ES-I3 (cell line): Measurements from ENCODE around the gene A1BG.

Experiments
- H3K36me3 ChIP-seq: 2 replicates; pipeline ENCODE4 v1.6.1; 2013; ENCODE audit warnings: mild to moderate bottlenecking, low read length, control low read depth, moderate library complexity; ENCODE audit not compliant: insufficient read depth
- H3K4me1 ChIP-seq: 2 replicates; pipeline ENCODE4 v1.6.1; 2013; ENCODE audit warnings: mild to moderate bottlenecking, control low read depth, low read length; ENCODE audit not compliant: insufficient read depth
- H3K9ac ChIP-seq: 2 replicates; pipeline ENCODE4 v1.6.1; 2013; ENCODE audit warnings: low read depth, mild to moderate bottlenecking, low read length, moderate library complexity
- H3K9me3 ChIP-seq: 2 replicates; pipeline ENCODE4 v1.6.1; 2013; ENCODE audit warnings: mild to moderate bottlenecking, low read length, moderate library complexity; ENCODE audit not compliant: control insufficient read depth, insufficient read depth

The A1BG gene

DNA sequence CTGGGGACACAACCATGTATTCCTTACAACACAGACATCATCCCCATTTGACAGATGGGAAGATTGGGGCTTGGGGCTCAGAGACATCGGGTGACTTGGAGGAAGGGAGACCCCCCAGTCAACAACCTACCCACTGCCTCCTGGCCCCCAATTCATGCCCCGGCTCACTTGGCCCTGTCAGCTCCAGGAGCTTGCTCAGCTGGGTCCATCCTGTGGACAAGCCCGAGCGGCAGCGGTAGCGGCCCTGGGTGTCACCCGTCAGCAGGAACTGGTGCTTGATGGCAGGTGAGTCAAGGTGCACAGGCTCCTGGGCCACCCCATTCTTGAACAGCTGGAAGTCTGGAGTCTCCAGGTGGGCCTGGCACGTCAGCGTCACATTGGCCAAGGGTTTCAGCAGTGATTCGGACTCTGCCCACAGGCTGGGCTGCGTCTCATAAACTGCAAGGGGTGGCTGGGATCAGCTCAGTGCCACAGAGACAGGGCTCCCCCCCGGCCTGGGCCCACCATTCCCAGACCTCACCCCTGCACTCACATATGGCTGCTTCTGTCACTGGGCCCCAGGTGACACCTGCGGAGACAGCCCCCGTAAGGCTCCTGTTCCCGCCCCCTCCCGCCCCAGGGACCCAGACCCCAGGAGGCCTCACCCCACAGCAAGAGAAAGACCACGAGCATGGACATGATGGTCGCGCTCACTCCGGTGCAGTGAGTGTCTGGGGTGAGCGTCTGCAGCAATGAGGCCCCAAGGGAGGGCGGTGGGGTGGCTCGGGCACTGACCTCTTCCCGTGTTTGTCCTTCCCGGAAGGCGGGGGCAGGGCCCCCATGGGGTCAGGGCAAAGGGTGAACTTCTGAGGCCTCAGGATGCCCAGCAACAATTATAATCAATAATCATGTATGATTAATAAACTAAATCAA lies at the start of gene A1BG:
Gene A1BG, minus strand, starts transcription at position 733 of the 912 bp plus-strand sequence. Its CDS starts 55 bp downstream, at position 678.
- no peaks in the 10 kb centered on the region; the same call in 1 of the 2 replicates for H3K4me1 ChIP-seq
- no peak within 1 kb of the TSS for H3K9ac ChIP-seq
- H3K9me3 ChIP-seq: no peaks in the 10 kb centered on the region
- no peaks in the 10 kb centered on the region for H3K36me3 ChIP-seq

DNA sequence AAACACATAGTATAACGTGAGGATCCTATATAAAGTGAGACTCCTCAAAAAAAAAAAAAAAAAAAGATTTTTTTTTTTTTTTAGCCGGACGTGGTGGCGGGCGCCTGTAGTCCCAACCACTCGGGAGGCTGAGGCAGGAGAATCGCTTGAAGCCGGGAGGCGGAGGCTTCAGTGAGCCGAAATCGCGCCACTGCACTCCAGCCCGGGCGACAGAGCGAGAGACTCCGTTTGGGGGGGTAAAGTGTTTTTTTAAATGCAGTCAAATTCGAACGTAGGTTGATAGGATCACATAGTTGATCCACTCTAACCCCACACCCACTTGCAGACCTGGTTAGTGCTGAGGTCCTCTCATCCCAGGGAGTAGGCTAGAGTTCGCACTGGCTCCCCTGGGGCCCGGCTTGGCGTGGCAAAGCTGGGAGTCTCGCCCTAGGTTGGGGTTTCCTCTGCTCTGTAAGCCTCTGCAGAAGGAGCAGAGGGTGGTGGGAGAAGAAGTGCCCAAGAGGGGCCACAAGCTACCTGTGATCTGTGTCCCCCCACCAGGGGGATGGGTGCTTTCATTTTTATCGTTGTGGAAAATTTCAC lies 48.6 kb upstream of the A1BG start:
- Histone ChIP-seq H3K9ac (peak overlapping the region; percentile 53; the same call in 1 of the 2 replicates), H3K36me3 (no peaks in the 10 kb centered on the region), H3K4me1 (no peaks in the 10 kb centered on the region), H3K9me3 (no peaks in the 10 kb centered on the region)

DNA sequence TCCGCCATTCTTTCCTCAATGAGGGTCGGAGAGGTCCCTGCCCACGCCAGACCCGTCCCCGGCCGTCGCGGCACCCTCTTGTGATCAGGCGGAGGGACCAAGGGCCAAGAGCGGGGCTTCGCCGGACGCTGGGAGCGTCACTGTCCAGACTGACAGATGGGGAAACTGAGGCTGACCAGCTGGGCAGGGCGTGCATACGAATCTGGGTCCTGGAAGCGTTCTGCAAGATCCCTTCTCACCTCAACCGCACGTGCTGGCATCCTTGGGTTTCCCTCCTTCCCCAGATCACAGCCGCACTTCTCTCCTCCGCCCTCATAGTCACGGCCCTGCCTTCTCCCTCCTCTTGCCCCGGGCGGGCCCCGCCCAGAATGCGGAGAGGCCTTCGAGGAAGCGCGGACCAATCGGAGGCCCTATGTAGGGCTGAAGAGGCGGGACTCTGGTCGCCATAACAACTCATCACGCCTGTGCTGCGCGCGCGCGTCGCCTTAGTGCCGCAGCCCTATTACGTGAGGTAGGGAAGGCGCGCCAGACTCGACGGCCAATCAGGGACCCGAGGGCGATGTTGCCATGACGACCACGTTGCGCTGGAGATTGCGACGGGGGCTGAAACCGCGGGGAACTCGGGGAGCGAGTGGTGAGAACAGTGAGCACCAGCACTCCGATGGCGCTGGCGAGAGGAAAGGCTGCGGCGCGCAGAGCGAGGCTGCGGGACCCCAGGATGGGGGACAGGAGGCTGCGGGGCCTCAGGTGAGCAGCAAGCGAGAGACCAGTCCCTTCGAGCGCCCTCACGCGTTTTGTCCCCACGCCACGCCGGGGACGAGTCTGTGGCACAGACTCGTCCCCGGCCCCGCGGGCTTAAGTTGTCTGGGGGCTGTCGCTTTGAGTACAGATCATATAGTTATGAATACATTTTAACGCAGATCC lies 47.9 kb upstream of the A1BG start:
- Histone ChIP-seq H3K4me1 (no peaks in the 10 kb centered on the region), H3K9ac (peak overlapping the region; percentile 54), H3K9me3 (no peaks in the 10 kb centered on the region), H3K36me3 (no peaks in the 10 kb centered on the region)

DNA sequence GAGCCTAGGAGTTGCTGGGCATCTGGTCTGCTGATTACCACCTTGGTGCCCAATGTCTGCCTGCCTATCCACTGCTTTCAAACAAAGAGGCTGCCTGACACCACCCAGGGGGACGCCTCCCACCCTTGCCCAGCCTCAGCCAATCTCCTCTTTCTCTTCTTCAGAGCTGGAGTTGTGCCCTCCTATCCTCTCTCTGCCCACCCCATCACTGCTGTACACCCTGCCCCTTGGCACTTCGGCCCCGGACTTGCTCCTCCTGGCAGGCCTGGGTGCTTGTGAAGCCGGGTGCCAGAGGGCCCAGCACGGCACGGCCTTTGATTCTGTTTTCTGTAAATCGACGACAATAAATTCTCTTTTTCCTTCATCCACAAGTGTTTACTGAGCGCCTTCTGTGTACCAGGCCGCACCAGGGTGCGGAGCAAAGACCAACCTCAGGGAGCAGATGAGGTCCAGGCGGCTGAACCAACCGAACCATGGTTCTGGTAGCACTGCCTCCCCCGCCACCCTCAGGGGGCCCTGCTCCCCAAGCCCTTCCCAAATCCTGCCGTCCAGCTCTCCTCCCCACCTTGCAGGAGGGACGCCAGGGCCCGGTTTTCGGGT lies 47.1 kb upstream of the A1BG start:
- Histone ChIP-seq H3K36me3 (no peaks in the 10 kb centered on the region), H3K9me3 (no peaks in the 10 kb centered on the region), H3K9ac (peak overlapping the region; percentile 54; the same call in 1 of the 2 replicates), H3K4me1 (no peaks in the 10 kb centered on the region; the same call in 1 of the 2 replicates)

- H3K9ac ChIP-seq: no peak overlapping the region
- no peaks in the 10 kb centered on the region for H3K36me3 ChIP-seq
- H3K9me3 ChIP-seq: no peaks in the 10 kb centered on the region
- H3K4me1 ChIP-seq: no peaks in the 10 kb centered on the region; the same call in 1 of the 2 replicates
These were observed 46.6 kb upstream of the A1BG start for GRCh38 chr19:58399903-58400302.

DNA sequence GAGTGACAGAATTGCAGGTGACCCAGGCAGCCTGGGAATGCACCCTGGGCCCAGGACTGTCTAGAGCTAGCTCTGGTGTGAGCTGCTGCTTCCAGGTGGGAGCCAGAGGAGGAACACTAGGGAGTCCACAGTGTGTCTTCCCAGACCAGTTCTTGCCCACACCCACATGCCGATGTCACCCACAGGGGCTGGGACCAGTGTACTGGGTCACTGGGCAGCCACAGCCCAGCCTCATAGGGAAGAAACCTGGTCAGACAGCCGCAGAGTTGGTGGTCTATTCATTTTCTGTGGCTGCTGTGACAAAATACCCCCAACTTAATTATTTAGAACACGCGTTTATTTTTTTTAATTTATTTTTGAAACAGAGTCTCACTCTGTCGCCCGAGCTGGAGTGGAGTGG lies 45.3 kb upstream of the A1BG start:
- no peaks in the 10 kb centered on the region for H3K9me3 ChIP-seq
- peaks cover 7% of the 10 kb centered on the region; the same call in 1 of the 2 replicates for H3K36me3 ChIP-seq
- H3K9ac ChIP-seq: no peak overlapping the region
- no peaks in the 10 kb centered on the region; the same call in 1 of the 2 replicates for H3K4me1 ChIP-seq

- no peaks in the 10 kb centered on the region; the same call in 1 of the 2 replicates for H3K4me1 ChIP-seq
- H3K36me3 ChIP-seq: peaks cover 9% of the 10 kb centered on the region; the same call in 1 of the 2 replicates
- no peak overlapping the region for H3K9ac ChIP-seq
- no peaks in the 10 kb centered on the region for H3K9me3 ChIP-seq
These were observed 44.8 kb upstream of the A1BG start for GRCh38 chr19:58398087-58398486.

DNA sequence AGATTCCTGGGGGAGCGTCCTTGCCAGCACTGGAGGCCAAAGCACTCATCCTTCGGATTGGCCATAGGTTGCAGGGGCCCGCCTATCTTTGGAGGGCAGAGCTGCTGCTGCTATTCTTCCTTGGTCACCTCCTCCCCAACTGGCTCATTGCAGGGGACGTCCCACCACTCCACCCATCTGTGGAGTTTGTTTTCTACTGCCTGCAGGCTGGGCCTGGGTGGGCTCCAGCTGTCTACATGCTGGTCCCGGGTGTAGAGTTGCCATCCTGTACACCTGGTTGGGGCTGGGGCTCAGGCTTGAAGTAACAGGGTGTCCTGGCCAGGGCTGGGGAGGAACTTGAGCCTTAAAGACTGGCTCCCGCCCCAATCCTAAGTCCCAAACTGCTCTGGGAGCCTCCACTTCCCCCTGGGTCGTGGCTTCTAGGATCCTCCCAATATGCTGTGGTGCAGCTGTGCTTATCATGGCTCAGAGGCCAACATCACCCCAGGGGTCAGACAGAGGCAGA lies 44.3 kb upstream of the A1BG start:
- no peak overlapping the region for H3K9ac ChIP-seq
- no peaks in the 10 kb centered on the region; the same call in 1 of the 2 replicates for H3K4me1 ChIP-seq
- no peaks in the 10 kb centered on the region for H3K9me3 ChIP-seq
- peaks cover 9% of the 10 kb centered on the region for H3K36me3 ChIP-seq

DNA sequence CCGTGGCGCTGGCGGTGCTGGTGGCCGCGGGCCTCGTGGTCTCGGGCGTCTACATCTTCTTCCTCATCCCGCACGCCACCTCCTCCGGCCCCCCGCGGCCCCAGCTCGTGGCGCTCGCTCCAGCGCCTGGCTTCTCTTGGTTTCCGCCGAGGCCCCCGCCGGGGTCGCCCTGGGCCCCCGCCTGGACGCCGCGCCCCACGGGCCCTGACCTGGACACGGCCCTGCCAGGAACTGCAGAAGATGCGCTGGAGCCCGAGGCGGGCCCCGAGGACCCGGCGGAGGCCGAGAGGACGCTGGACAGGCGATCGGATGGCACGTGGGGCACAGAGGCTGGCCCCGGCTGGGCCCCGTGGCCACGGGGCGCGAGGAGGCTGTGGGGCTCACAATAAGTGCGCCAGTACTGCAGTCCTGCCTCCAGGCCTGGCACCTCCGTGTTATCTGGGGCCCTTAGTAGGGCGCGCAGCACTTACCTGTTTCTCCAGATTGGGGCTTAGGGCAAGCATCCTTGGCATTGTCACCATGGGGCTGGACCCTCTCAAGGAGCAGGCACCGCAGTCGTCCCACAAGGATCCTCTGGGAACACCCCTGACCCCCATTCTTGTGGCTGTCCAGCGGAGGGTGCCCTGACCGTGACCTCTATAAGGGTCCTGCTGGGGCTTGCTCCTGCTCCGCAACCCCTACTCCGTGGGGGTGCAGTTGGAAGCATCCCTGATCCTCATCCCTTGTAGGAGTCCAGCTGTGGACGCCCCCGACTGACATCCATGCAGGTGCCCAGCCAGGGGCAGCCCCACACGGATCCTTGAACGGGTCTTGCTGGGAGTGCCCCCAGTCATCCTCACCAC lies 43.6 kb upstream of the A1BG start:
- Histone ChIP-seq H3K9ac (peak overlapping the region; percentile 21; the same call in 1 of the 2 replicates), H3K36me3 (peaks cover 12% of the 10 kb centered on the region), H3K9me3 (no peaks in the 10 kb centered on the region), H3K4me1 (no peaks in the 10 kb centered on the region; the same call in 1 of the 2 replicates)

DNA sequence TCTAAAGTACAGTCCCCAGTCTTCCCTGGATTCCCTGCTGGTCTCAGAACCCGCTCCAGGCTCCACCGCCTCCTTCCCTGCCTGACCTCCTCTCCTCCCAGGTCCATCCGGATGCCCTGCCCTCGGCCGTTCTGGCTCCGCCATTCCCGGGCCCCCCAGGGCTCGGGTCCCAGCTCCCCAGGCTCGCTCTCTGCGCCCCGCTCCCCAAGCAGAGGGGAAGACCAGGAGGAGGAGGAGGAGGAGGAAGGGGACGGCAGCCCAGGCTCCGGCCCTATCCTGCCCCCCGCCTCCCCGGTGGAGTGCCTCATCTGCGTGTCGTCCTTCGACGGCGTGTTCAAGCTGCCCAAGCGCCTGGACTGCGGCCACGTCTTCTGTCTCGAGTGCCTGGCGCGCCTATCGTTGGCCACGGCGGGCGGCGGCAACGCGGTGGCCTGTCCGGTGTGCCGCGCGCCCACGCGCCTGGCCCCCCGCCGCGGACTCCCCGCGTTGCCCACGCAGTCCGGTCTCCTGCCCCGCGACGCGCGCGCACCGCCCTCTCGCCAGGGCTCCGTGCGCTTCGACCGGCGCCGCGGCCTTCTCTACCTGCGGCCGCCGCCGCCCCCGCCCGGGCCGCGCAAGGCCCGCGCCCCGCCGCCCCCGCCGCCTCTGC lies 42.8 kb upstream of the A1BG start:
- peak overlapping the region; percentile 59 for H3K9ac ChIP-seq
- H3K9me3 ChIP-seq: no peaks in the 10 kb centered on the region
- no peaks in the 10 kb centered on the region; the same call in 1 of the 2 replicates for H3K4me1 ChIP-seq
- peaks cover 14% of the 10 kb centered on the region for H3K36me3 ChIP-seq

DNA sequence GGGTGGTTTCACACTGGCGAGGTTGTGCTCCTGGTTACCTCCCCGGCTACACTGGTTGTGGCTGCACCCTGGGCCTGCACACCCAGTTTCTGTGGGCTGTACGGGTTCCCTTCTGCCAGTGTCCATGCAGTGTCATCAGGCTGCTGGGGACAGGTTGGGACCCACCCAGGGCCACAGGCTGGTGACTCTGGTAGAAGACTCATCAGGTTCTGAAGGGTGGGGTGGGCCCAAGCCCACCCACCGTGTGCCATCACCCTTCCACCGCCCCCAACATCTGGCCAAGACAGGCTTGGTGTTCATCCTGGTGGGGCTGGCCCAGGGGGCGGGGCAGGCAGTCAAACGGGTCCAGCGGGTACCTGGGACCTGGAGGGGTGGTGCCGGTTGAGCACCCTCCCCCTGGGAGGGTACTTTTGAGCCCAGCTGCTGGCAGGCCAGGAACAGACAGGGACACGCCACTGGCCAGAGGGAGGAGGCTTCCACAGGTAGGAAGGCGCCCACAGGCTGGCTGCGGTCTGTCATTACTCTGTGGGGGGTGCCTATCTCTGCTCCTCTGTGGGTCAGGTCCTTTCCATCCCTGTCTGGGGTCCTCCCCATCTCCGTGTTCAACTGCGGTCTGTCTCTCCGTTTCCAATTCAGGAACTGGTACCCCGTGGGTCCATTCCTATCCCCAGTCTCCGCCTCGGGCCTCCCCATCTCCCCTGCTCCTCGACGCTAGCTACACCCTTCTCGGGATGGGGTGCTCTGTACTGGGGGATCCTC lies 42.1 kb upstream of the A1BG start, which contains the start of gene RNF225:
Gene RNF225, plus strand, starts transcription at position 437 of the 759 bp plus-strand sequence. CDS start 434 bp downstream, outside the sequence.
- H3K36me3 ChIP-seq: peaks cover 18% of the 10 kb centered on the region
- peak within 1 kb of the TSS; percentile 59 for H3K9ac ChIP-seq
- H3K9me3 ChIP-seq: no peaks in the 10 kb centered on the region
- H3K4me1 ChIP-seq: no peaks in the 10 kb centered on the region; the same call in 1 of the 2 replicates

DNA sequence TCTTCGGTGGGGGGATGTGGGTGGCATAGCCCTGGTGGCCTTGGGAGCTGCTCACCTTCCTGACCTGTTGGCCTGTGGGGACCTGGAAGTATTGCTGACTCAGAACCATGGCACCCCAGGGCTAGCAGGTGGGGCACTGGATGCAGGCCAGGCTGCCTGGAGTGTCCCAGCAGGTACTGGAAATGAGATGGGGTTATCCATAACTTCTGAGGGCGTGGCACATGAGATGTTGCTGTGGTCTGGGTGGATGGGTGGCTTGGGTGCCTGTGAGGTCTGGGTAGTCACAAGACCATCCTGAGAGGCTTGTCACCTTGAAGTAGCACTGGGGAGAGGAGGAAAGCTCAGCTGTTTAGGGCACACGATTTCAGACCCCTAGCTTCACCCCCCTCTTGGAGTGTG lies 41.5 kb upstream of the A1BG start:
- Histone ChIP-seq H3K9me3 (no peaks in the 10 kb centered on the region), H3K9ac (no peak overlapping the region), H3K36me3 (peaks cover 18% of the 10 kb centered on the region), H3K4me1 (no peaks in the 10 kb centered on the region; the same call in 1 of the 2 replicates)
